HUES48 (cell line): ENCODE data around the gene ACSBG1.
"Not testable (repeated sequence)": the region's sequence is repeated elsewhere in the genome, so short reads cannot be mapped to it uniquely, and the experiment has no call there.

ENCODE experiments used
- H3K27ac ChIP-seq: one replicate; pipeline ENCODE4 v1.7.0; 2013; ENCODE audit warnings: low read depth, low read length, inconsistent platforms
- H3K27me3 ChIP-seq: 2 replicates; pipeline ENCODE4 v1.6.1; 2013; ENCODE audit warnings: mild to moderate bottlenecking, low read length; ENCODE audit not compliant: control insufficient read depth, insufficient read depth
- H3K36me3 ChIP-seq: 2 replicates; pipeline ENCODE4 v1.6.1; 2013; ENCODE audit warnings: low read length; ENCODE audit not compliant: control insufficient read depth, insufficient read depth
- H3K4me1 ChIP-seq: 2 replicates; pipeline ENCODE4 v1.6.1; 2013; ENCODE audit warnings: mild to moderate bottlenecking, low read length; ENCODE audit not compliant: control insufficient read depth, insufficient read depth
- H3K4me3 ChIP-seq: 2 replicates; pipeline ENCODE4 v1.5.1; 2013; ENCODE audit warnings: mild to moderate bottlenecking, low read depth, low read length
- H3K9ac ChIP-seq: 2 replicates; pipeline ENCODE4 v1.6.1; 2013; ENCODE audit warnings: mild to moderate bottlenecking, low read depth, low read length, moderate library complexity
- H3K9me3 ChIP-seq: 2 replicates; pipeline ENCODE4 v1.6.1; 2013; ENCODE audit warnings: low read length; ENCODE audit not compliant: control insufficient read depth, insufficient read depth

Gene ACSBG1

DNA sequence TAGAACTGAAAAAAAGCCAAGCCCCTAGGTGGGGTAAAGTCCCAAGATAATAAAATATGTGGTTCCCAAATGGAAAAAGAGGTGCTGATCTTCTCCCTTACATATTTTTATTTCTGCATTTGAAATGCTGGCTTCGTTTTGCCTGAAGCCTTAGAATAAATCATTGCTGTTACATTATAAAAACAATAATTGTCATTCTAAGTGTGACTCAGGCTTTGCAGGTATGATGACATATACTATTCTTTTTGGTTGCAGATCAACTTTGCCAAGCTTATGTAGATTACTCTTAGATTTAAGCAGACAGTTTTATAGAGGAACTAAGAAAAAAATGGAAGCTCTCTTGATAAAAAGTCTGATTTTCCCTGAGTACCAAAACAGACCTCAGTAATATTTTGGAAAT is 77.7 kb downstream of the ACSBG1 start:
- H3K4me1 ChIP-seq, result peaks cover 32% of the 10 kb centered on the region
- H3K9ac ChIP-seq, result peak overlapping the region; percentile 12; the same call in 1 of the 2 replicates
- peak overlapping the region; percentile 40 for H3K4me3 ChIP-seq
- H3K9me3 ChIP-seq, result no peaks in the 10 kb centered on the region
- H3K36me3 ChIP-seq, result peaks cover 22% of the 10 kb centered on the region
- no peaks in the 10 kb centered on the region for H3K27me3 ChIP-seq
- peak overlapping the region; percentile 91 for H3K27ac ChIP-seq

DNA sequence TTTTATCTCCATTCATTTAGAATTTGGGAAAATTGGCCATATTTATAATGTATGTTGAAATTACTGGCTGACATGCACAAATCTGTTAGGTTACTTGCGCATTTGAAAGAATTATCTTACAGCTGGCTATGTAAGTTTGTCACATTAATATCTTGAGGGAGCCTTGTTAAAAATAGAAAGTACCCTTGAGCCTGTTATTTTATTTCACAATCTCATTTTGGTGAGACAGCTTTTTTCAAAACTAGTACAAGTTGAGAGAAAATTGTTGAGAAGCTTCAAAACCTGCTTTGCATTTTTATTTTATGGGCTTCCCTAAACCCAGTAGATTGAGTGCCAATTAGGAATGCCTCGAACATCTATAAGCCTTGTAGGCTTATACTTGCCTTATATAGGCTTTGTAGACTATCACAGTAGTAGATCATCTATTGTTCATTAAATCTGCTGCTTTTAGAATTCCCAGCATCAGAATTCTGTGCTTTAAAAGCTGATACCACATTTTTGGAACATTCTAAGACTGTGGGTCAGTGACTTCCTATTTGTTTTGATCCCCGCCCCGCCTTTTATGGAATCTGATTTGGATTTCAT is 78.9 kb downstream of the ACSBG1 start:
- no peak overlapping the region for H3K9ac ChIP-seq
- peaks cover 36% of the 10 kb centered on the region for H3K4me1 ChIP-seq
- H3K9me3 ChIP-seq, result no peaks in the 10 kb centered on the region
- H3K4me3 ChIP-seq, result no peak overlapping the region
- H3K36me3 ChIP-seq, result peaks cover 10% of the 10 kb centered on the region; the same call in 1 of the 2 replicates
- no peaks in the 10 kb centered on the region for H3K27me3 ChIP-seq
- H3K27ac ChIP-seq, result peak overlapping the region; percentile 91

DNA sequence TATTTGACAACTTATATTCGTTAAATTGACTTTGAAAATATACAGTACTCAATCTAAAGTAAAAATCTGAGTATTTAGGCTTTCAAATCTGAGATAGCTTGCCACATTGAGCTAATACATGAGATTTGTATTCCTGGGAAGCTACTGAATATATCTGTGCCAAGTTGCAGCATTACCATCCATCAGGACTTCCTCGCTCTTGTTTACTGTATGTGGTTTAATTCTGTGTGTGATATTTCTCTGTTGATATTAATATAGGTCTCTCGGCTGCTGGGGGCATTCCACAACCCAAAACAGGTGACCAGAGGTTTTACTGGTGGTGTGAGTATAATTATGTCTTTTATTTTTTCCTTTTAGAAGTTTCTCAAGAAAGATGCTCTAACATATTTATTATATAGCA is 79.4 kb downstream of the ACSBG1 start:
- peaks cover 6% of the 10 kb centered on the region; the same call in 1 of the 2 replicates for H3K36me3 ChIP-seq
- no peak overlapping the region for H3K4me3 ChIP-seq
- H3K27me3 ChIP-seq, result 0 out of 2 replicates have a peak, but pooled peaks cover 4% of the 10 kb centered on the region
- H3K4me1 ChIP-seq, result peaks cover 40% of the 10 kb centered on the region
- no peak overlapping the region for H3K9ac ChIP-seq
- no peak overlapping the region for H3K27ac ChIP-seq
- no peaks in the 10 kb centered on the region for H3K9me3 ChIP-seq

DNA sequence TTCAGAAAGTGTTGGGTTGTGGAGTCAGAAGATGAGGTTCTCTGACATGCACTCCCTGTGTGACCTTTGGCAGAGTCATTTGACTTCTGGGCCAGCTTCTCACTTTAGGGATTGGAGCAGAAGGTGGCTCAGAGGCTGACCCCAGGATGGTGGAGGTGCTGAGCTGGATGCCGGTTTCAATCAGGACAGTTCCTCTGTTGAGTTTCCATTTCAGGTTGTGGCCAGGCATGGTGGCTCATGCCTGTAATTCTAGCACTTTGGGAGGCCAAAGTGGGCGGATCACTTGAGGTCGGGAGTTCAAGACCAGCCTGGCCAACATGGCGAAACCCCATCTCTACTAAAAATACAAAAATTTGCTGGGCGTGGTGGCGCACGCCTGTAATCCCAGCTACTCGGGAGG is 83.3 kb downstream of the ACSBG1 start:
- not testable (repeated sequence) for H3K27ac ChIP-seq, H3K27me3 ChIP-seq, H3K36me3 ChIP-seq, H3K4me3 ChIP-seq, H3K9me3 ChIP-seq, H3K9ac ChIP-seq
- peaks cover 19% of the 10 kb centered on the region for H3K4me1 ChIP-seq

DNA sequence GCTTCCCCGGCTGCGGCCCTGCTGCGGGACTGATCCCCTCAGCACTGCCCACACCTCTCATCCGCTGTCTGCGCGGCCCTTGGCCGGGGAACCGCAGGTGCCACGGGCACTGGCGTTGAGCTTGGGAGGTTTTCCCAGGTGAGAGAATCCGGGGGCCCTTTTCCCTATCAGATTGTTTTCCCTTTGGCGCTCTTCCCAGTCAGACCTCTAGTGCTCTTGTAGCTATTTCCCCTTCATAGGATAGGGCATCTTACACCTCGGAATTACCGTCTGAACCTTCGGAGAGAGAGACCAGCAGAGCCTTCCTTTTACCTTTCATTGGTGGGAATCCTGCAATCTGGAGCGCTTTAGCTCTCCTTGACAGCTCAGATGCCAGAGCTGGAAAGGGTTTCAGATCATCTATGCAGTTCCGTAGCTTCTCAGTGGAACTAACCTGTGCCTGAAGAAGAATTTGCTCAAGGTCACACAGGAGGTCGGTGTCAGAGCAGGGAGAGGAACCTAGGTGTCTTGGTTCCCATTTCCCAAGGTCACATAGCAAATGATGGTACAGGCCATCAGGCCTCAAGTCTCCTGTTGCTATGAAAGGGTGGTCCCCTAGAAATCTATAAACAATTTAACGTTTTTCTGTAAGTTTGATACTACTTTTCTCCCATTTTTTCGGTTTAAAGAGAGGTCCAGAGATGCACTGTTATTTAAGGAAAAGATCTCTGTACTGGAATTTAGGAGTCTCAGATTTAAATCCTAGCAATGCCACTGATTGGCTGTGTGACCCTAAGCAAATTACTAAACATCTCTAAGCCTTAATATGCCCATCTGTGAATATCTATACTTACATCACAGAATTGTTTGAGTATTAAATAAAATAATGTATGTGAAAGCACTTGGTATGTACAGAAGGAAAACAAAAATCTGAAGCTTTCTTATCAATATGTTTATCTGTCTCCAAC is 84.3 kb downstream of the ACSBG1 start:
- Histone ChIP-seq H3K27me3 (0 out of 2 replicates have a peak, but pooled peaks cover 7% of the 10 kb centered on the region), H3K27ac (no peak overlapping the region), H3K9ac (peak overlapping the region; percentile 44; the same call in 1 of the 2 replicates), H3K9me3 (no peaks in the 10 kb centered on the region), H3K4me3 (peak overlapping the region; percentile 74), H3K36me3 (no peaks in the 10 kb centered on the region), H3K4me1 (peaks cover 14% of the 10 kb centered on the region; the same call in 1 of the 2 replicates)

DNA sequence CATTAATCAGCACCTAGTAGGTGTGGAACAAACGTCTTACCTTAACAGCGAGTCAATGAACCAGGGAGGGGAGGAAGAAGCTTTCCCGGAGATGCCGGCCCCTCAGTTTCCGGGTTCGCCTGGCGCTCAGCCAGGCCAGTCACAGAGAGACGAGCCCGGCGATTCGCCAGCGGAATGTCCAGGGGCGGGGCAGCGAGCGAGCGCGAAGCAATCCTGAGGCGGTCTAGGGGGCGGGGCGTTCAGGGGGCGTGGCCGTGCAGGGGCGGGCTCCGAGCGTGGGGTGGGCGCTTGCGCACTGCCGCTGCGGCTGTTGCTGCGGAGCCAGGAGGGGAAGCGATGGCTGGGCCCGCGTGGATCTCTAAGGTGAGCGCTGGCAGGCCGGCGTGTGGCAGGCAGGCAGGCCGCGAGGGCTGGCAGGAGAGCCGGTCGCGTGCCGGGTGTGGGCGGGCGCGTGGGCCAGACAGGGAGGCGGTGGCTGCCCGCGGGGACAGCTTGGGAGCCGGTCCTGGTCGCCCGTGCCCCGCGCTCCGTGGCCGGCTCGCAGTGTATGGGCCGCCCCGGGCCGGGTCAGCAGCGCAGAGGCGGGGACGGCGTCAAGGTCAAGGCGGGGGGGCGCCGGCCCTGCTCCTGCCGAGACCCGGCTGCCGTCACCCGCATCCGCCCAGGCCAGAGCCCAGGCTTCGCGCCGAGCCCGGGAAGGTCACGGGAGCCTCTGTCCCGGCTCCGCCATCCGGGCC is 85.1 kb downstream of the ACSBG1 start, which contains the start of gene IDH3A:
TSS of gene IDH3A (plus strand) at position 295 of the 737 bp plus-strand sequence. CDS start at position 337, 42 bp downstream.
- Histone ChIP-seq H3K9me3 (no peaks in the 10 kb centered on the region), H3K27me3 (0 out of 2 replicates have a peak, but pooled peaks cover 7% of the 10 kb centered on the region), H3K4me3 (peak within 1 kb of the TSS; percentile 74), H3K36me3 (no peaks in the 10 kb centered on the region), H3K27ac (peak within 1 kb of the TSS; percentile 14), H3K4me1 (peaks cover 7% of the 10 kb centered on the region; the same call in 1 of the 2 replicates), H3K9ac (peak within 1 kb of the TSS; percentile 44; the same call in 1 of the 2 replicates)

DNA sequence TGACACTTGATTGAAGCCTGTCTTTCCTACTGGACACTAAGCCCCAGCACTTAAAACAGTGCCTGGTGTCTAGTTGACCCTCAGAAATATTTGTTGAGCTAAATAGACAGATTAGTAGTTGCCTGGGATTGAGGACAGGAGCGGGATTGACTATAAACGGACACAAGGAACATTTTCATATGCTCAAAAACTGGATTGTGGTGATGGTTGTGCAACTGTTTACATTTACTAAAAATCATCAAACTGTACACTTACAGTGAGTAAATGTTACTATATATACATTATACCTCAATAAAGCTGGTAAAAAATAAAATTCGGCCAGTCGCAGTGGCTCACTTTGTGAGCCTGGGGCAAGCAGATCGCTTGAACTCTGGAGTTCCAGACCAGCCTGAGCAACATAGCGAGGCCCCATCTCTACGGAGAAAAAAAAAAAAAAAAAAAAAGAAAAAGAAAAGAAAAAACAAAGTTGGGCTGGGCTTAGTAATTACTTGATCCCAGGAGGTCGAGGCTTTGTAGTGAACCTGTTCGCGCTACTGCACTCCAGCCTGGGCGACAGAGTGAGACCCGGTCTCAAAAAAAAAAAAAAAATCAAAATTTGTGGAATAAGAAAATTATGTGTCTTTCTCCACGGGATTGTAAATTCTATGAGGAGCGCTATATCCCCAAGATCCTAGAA is 85.8 kb downstream of the ACSBG1 start:
- Histone ChIP-seq H3K4me3 (peak overlapping the region; percentile 74), H3K27me3 (0 out of 2 replicates have a peak, but pooled peaks cover 7% of the 10 kb centered on the region), H3K4me1 (peaks cover 7% of the 10 kb centered on the region; the same call in 1 of the 2 replicates), H3K9me3 (no peaks in the 10 kb centered on the region), H3K36me3 (no peaks in the 10 kb centered on the region), H3K27ac (peak overlapping the region; percentile 14), H3K9ac (no peak overlapping the region)

DNA sequence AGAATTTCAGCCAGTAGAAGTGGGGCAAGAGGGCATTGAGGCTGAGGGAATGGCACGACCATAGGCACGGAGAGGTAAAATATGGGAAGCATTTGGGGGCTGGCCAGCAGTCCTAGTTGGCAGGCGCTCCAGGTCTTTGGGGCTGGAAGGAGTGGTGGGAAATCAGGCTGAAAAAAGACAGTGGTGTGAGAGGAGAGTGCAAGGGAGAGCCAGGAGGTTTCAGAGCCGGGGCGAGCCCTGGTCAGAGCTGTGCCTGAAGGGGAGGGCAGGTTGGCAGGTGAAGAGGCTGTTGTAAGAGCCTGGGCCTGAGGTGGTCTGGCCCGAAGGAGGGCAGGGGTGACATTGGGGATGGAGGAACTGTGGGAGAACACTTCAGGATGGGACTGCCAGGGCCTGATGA is 86.8 kb downstream of the ACSBG1 start:
- Histone ChIP-seq H3K4me3 (no peak overlapping the region), H3K9me3 (no peaks in the 10 kb centered on the region), H3K36me3 (no peaks in the 10 kb centered on the region), H3K27me3 (0 out of 2 replicates have a peak, but pooled peaks cover 7% of the 10 kb centered on the region), H3K27ac (no peak overlapping the region), H3K9ac (no peak overlapping the region), H3K4me1 (peaks cover 7% of the 10 kb centered on the region; the same call in 1 of the 2 replicates)

DNA sequence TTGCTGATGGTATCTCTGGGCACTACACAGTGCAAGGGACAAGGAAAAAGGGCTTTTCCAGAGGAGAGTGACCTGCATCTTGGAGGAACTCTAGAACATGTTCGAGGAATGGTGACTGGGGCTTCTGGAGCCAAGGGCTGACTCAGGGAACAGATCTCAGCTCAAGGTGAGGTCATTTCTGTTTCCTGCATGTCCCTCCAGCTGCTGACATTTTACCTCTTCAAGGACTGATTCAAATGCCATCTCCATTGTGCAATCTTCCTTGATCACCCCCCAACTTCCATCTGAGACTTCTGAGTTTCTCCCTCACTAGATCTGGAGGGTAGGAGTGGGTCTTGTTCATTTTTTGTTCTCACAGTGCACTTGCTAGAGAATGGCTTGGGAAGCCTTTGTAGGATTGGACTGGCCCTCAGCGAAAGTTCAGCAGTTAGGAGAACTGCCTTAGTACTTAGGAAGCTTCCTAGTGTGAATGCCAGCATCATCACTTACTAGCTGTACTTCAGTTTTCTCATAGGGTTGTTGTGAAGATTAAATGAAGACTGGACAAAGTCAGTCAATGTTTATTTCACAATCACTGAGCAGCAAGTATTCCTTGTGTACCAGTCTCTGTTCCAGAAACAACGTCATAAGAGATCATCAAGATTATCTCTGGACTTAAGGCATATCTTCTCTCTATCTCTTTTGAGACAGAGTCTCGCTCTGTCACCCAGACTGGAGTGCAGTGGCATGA is 87.8 kb downstream of the ACSBG1 start:
- H3K4me3 ChIP-seq, result no peak overlapping the region
- H3K36me3 ChIP-seq, result no peaks in the 10 kb centered on the region
- H3K4me1 ChIP-seq, result peaks cover 7% of the 10 kb centered on the region; the same call in 1 of the 2 replicates
- H3K27me3 ChIP-seq, result 0 out of 2 replicates have a peak, but pooled peaks cover 7% of the 10 kb centered on the region
- no peaks in the 10 kb centered on the region for H3K9me3 ChIP-seq
- no peak overlapping the region for H3K9ac ChIP-seq
- no peak overlapping the region for H3K27ac ChIP-seq
